Endothelial cell of umbilical vein (primary cell): ENCODE data around the gene SREK1IP1. TPM values are rescaled to one million over a fixed set of nuclear protein-coding genes. Genes with fewer than 3 reads are reported as not detected.

Experiments
- BruUV-seq: library from RNA; stranded (reverse); fragments of 400-500 nt; replicated peaks from 2 replicates; lab custom pipeline; 2021; lab: Mats Ljungman, UMichigan
- CTCF ChIA-PET: fragments of 300-600, 350-600 bp; sonication (Branson Sonifier 250); formaldehyde crosslinking; loops from one replicate; lab custom pipeline; 2021; ENCODE audit warnings: antibody characterized with exemption, inconsistent platforms; lab: Charles Lee
- POLR2A ChIA-PET: fragments of 300-600, 350-600 bp; sonication (Branson Sonifier 250); formaldehyde crosslinking; loops from one replicate; lab custom pipeline; 2021; ENCODE audit warnings: antibody characterized with exemption, inconsistent platforms; lab: Charles Lee
- DNase-seq: peaks from one replicate; pipeline ENCODE4 v3.0.0-alpha.2; 2011; ENCODE audit warnings: low read depth, low spot score
- FAIRE-seq: peaks from 2 replicates; lab custom pipeline; 2011; peaks lifted over from hg19 to GRCh38; lab: Jason Lieb, UNC
- H2AFZ ChIP-seq: 2 replicates; pipeline ENCODE4 v1.6.0; 2012; ENCODE audit warnings: low read depth, low read length, control low read depth, inconsistent platforms
- H3K27ac ChIP-seq: 2 replicates; pipeline ENCODE4 v1.5.1; 2011; ENCODE audit warnings: low read depth, mild to moderate bottlenecking, control low read depth, low read length, moderate library complexity; ENCODE audit not compliant: insufficient read depth
- H3K27me3 ChIP-seq, 2 experiments: 2 replicates each; pipeline versions ENCODE4 v1.6.0 to v1.6.1; 2011; ENCODE audit warnings: low read length in 2 of 2, mixed read lengths in 1 of 2; ENCODE audit not compliant: control insufficient read depth in 2 of 2, insufficient read depth in 2 of 2
- H3K36me3 ChIP-seq, 2 experiments: 2 replicates in 1 of 2; 3 replicates in 1 of 2; pipeline ENCODE4 v1.5.1; 2011; ENCODE audit warnings: low read length in 2 of 2, mild to moderate bottlenecking in 1 of 2, moderate library complexity in 1 of 2; ENCODE audit not compliant: control insufficient read depth in 2 of 2, insufficient read depth in 2 of 2; ENCODE audit errors: extremely low read depth in 1 of 2
- H3K4me1 ChIP-seq: 3 replicates; pipeline ENCODE4 v1.5.1; 2011; ENCODE audit warnings: mild to moderate bottlenecking, low read length; ENCODE audit not compliant: control insufficient read depth, insufficient read depth; ENCODE audit errors: extremely low read depth
- H3K4me2 ChIP-seq: 2 replicates; pipeline ENCODE4 v1.6.1; 2011; ENCODE audit warnings: low read length, control low read depth, mixed read lengths; ENCODE audit not compliant: insufficient read depth
- H3K4me3 ChIP-seq, 3 experiments: fragments of 200-600 bp in 1 of 3; sonication (generic), shearing (Covaris generic) in 1 of 3; replicated peaks in 1 of 3; 2 replicates each; pipeline ENCODE4 v1.5.1; 2011 to 2016; ENCODE audit warnings: control low read depth in 3 of 3, low read length in 3 of 3, mild to moderate bottlenecking in 2 of 3, inconsistent platforms in 1 of 3, low read depth in 1 of 3, moderate library complexity in 1 of 3; ENCODE audit not compliant: insufficient read depth in 1 of 3
- H3K79me2 ChIP-seq: 2 replicates; pipeline ENCODE4 v1.6.0; 2012; ENCODE audit warnings: low read length, inconsistent platforms; ENCODE audit not compliant: control insufficient read depth, insufficient read depth
- H3K9ac ChIP-seq: replicated peaks from 2 replicates; pipeline ENCODE3; 2011; ENCODE audit warnings: low read length, control low read depth; ENCODE audit not compliant: insufficient read depth; ENCODE audit errors: extremely low read depth
- H3K9me1 ChIP-seq: replicated peaks from 3 replicates; pipeline ENCODE4 v1.6.0; 2011; ENCODE audit warnings: mild to moderate bottlenecking, low read length; ENCODE audit not compliant: control insufficient read depth, insufficient read depth; ENCODE audit errors: extremely low read depth
- H3K9me3 ChIP-seq: replicated peaks from 2 replicates; pipeline ENCODE4 v1.5.1; 2012; ENCODE audit warnings: low read length, inconsistent platforms; ENCODE audit not compliant: control insufficient read depth, insufficient read depth
- H4K20me1 ChIP-seq: replicated peaks from 2 replicates; pipeline ENCODE3; 2011; ENCODE audit warnings: mild to moderate bottlenecking, low read length; ENCODE audit not compliant: control insufficient read depth, insufficient read depth; ENCODE audit errors: extremely low read depth
- CTCF ChIP-seq, 2 donors: IDR thresholded peaks; 1 replicate in 1 of 2; 2 replicates in 1 of 2; pipeline ENCODE4 v1.5.1; 2011; ENCODE audit warnings: low read length in 2 of 2, mild to moderate bottlenecking in 2 of 2, moderate library complexity in 2 of 2, control low read depth in 1 of 2, inconsistent platforms in 1 of 2, low read depth in 1 of 2; ENCODE audit not compliant: insufficient read depth in 1 of 2; ENCODE audit errors: extremely low read depth in 1 of 2
- EZH2 ChIP-seq: IDR thresholded peaks from 2 replicates; pipeline ENCODE4 v1.6.1; 2012; ENCODE audit warnings: borderline replicate concordance, low read depth, mild to moderate bottlenecking, moderate library complexity, low read length, inconsistent platforms; ENCODE audit not compliant: severe bottlenecking
- FOS ChIP-seq: IDR thresholded peaks from 2 replicates; pipeline ENCODE4 v1.6.1; 2011; ENCODE audit warnings: mild to moderate bottlenecking, low read length, moderate library complexity, borderline replicate concordance; ENCODE audit not compliant: insufficient read depth
- GATA2 ChIP-seq: IDR thresholded peaks from 2 replicates; pipeline ENCODE4 v1.7.0; 2011; ENCODE audit warnings: low read depth, mild to moderate bottlenecking, moderate library complexity, mixed read lengths, low read length; ENCODE audit not compliant: insufficient read length, insufficient read depth
- JUN ChIP-seq: IDR thresholded peaks from 2 replicates; pipeline ENCODE4 v1.6.1; 2011; ENCODE audit warnings: borderline replicate concordance, low read depth; ENCODE audit not compliant: insufficient read length, insufficient read depth
- MAX ChIP-seq: IDR thresholded peaks from 2 replicates; pipeline ENCODE4 v1.6.1; 2011; ENCODE audit not compliant: insufficient read depth, insufficient read length
- MYC ChIP-seq: IDR thresholded peaks from one replicate; pipeline ENCODE4 v1.6.1; 2011; ENCODE audit warnings: mild to moderate bottlenecking, low read depth, low read length
- POLR2A ChIP-seq: IDR thresholded peaks from 2 replicates; pipeline ENCODE4 v1.6.1; 2012; ENCODE audit warnings: low read depth, mild to moderate bottlenecking, control low read depth, low read length
- POLR2AphosphoS5 ChIP-seq: IDR thresholded peaks from 2 replicates; pipeline ENCODE4 v1.6.1; 2012; ENCODE audit warnings: low read depth, mild to moderate bottlenecking, control low read depth, low read length, moderate library complexity; ENCODE audit not compliant: insufficient read depth
- dilution Hi-C: fragments of 300-500 bp; cut with MboI; formaldehyde crosslinking; loops from one replicate; pipeline ENCODE4 v1.15.0; 2019; ENCODE audit warnings: low sequenced_read_pairs; ENCODE audit not compliant: extremely low pct_ligation_motif_present
- intact Hi-C: fragments of 100-400 bp; cut with micrococcal nuclease; formaldehyde crosslinking; loops from one replicate; pipeline ENCODE4 v1.10.0; 2022
- polyA plus RNA-seq, 4 experiments: library from polyadenylated mRNA; depleted of rRNA in 3 of 4; stranded (reverse) in 3 of 4; unstranded in 1 of 4; fragments of >200 nt; gene quantifications; 2 replicates each; pipeline versions ENCODE4 v1.2.1 to v1.2.3, GENCODE V29; 2011 to 2012; ENCODE audit warnings: missing spikeins in 1 of 4
- total RNA-seq: library from RNA; stranded (reverse); gene quantifications from 2 replicates; pipeline ENCODE4 v1.2.3, GENCODE V29; 2021

Gene SREK1IP1
- total and polyA plus RNA-seq, 2 donors (not counting 3 experiments of a cell fraction or from before 2014, with no cell fraction given) = 6.3 to 17.8 TPM

- Histone ChIP-seq H3K9me1 (no peaks in the 10 kb centered on the region), H4K20me1 (peaks cover 10% of the 10 kb centered on the region), H3K27me3 (no peaks in the 10 kb centered on the region), H3K27ac (no peak overlapping the region), H3K9me3 (no peaks in the 10 kb centered on the region), H3K4me1 (peaks cover 11% of the 10 kb centered on the region), H3K9ac (no peak overlapping the region), H3K4me2 (no peak overlapping the region), H2AFZ (no peak overlapping the region), H3K79me2 (peaks cover 76% of the 10 kb centered on the region), H3K4me3 (no peak overlapping the region), H3K36me3 (peaks cover 0 to 4% of the 10 kb centered on the region in 2 experiments)
- BruUV-seq = no TSS peak
- FAIRE-seq = no peak
- ChIA-PET POLR2A (no interaction called here), CTCF (no interaction called here)
- dilution Hi-C loops (no loop called here), intact Hi-C loops (no loop called here)
- no peak for DNase-seq
- TF ChIP-seq GATA2 = no peak
- TF ChIP-seq CTCF (IDR thresholded peaks at IDR 0.05; ENCODE audit: extremely low read depth in 1 of 2, insufficient read depth in 1 of 2, low read depth in 1 of 2, low read length in 2 of 2) = no peak
These were observed 4.5 kb downstream of the SREK1IP1 start for GRCh38 chr5:64763948-64764503.

GRCh38 chr5:64759960-64760660, 8.4 kb downstream of the SREK1IP1 start:
- intact Hi-C loops (no loop called here), dilution Hi-C loops (no loop called here)
- Histone ChIP-seq H3K27ac (no peak overlapping the region), H3K4me2 (no peak overlapping the region), H2AFZ (no peak overlapping the region), H3K27me3 (no peaks in the 10 kb centered on the region), H3K9me3 (no peaks in the 10 kb centered on the region), H3K36me3 (peaks cover 0 to 4% of the 10 kb centered on the region in 2 experiments), H3K9ac (no peak overlapping the region), H3K79me2 (peaks cover 70% of the 10 kb centered on the region), H3K4me3 (no peak overlapping the region), H4K20me1 (peaks cover 12% of the 10 kb centered on the region), H3K4me1 (peaks cover 2% of the 10 kb centered on the region), H3K9me1 (no peaks in the 10 kb centered on the region)
- POLR2A ChIA-PET = no interaction called here
- FAIRE-seq (no peak), DNase-seq (peak; percentile 40)
- CTCF ChIA-PET = no interaction called here
- no TSS peak for BruUV-seq
- TF ChIP-seq CTCF (IDR thresholded peaks at IDR 0.05; ENCODE audit: extremely low read depth in 1 of 2, insufficient read depth in 1 of 2, low read depth in 1 of 2, low read length in 2 of 2) (no peak), MAX (no peak), POLR2A (no peak), EZH2 (no peak), MYC (no peak), FOS (no peak), POLR2AphosphoS5 (no peak), JUN (no peak), GATA2 (no peak)
